Omental fat pad (tissue), 4 donors: Measurements from ENCODE around the gene ACSL1. TPM values are rescaled to one million over a fixed set of nuclear protein-coding genes. Genes with fewer than 3 reads are reported as not detected.

Source experiments
- ATAC-seq: fragments of 150-250 bp; one replicate; pipeline ENCODE4 v1.9.1; 2016; ENCODE audit warnings: mild to moderate bottlenecking, moderate library complexity; ENCODE audit not compliant: low FRiP score
- DNase-seq: peaks from one replicate; pipeline ENCODE4 v3.0.0-alpha.2; 2019; ENCODE audit warnings: low spot score
- total RNA-seq, 4 donors: library from RNA; depleted of rRNA; stranded (reverse); fragments of >200 nt; gene quantifications; one replicate each; pipeline ENCODE4 v1.1.0, GENCODE V29; 2016
- TF ChIP-seq, protein P1 (sequence below), 3 donors: fragments of 450-650 bp; IDR thresholded peaks; one replicate each; pipeline ENCODE4 v1.5.1; 2016 to 2017; ENCODE audit warnings: antibody characterized with exemption in 3 of 3, mild to moderate bottlenecking in 3 of 3, moderate library complexity in 2 of 3

The ACSL1 gene
- total RNA-seq, 4 donors from 2014 or later: 577 to 1,142 (median 917) TPM

DNA sequence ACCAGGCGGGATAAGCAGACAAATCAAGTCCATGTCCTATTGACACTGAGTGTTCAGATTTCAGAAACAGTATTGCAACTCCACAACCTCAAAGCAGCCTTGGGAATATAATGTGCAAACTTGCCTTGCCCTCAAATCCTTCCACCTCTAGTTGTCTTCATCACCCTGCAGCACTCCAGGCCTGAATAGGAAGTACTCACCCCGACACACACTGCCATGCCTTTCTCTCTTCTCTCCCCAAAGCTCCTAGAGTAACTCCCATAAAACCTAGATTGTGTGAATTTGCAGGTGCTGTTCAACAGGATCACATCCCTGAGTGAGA lies 19.6 kb downstream of the ACSL1 start:
- DNase-seq (no peak), ATAC-seq (no peak)
- TF ChIP-seq, protein P1, sequence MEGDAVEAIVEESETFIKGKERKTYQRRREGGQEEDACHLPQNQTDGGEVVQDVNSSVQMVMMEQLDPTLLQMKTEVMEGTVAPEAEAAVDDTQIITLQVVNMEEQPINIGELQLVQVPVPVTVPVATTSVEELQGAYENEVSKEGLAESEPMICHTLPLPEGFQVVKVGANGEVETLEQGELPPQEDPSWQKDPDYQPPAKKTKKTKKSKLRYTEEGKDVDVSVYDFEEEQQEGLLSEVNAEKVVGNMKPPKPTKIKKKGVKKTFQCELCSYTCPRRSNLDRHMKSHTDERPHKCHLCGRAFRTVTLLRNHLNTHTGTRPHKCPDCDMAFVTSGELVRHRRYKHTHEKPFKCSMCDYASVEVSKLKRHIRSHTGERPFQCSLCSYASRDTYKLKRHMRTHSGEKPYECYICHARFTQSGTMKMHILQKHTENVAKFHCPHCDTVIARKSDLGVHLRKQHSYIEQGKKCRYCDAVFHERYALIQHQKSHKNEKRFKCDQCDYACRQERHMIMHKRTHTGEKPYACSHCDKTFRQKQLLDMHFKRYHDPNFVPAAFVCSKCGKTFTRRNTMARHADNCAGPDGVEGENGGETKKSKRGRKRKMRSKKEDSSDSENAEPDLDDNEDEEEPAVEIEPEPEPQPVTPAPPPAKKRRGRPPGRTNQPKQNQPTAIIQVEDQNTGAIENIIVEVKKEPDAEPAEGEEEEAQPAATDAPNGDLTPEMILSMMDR (IDR thresholded peaks at IDR 0.05): no peak

DNA sequence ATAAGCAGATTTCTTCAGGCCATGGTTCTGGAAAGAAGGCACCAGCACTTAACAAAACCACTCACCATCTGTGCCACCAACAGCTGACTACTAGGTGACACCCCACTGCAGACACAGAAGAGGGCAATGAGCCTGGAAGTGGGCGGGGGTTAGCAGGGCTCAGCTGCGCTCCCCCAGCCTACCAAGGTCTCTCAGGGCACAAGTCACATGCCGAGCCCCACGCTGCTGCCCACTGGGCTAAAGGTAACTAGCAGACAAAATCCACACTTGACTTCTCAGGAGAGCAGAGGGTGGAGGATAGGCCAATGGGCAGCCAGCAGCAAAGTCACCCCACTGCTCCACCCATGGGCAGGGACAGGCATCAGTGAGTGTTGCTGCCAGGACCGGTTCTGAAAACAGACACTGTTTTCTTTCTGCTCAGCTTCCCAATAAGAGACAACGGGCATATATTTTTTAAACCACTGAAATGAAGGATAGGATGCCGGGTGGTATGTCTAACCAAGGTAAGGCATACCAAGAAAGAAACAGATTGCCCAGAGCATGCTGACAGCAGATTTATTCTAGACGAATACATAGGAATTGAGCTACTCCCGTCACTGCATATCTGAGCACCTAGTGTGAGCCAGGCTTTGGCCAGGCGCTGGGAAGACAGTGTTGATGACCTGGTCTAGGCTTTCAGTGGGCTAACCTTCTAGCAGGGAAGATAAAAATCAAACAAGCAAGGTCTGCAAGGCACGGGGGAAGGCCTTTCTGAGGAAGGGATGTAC lies 20.1 kb downstream of the ACSL1 start:
- no peak for DNase-seq
- ATAC-seq: no peak
- TF ChIP-seq, protein P1 (IDR thresholded peaks at IDR 0.05): no peak

DNA sequence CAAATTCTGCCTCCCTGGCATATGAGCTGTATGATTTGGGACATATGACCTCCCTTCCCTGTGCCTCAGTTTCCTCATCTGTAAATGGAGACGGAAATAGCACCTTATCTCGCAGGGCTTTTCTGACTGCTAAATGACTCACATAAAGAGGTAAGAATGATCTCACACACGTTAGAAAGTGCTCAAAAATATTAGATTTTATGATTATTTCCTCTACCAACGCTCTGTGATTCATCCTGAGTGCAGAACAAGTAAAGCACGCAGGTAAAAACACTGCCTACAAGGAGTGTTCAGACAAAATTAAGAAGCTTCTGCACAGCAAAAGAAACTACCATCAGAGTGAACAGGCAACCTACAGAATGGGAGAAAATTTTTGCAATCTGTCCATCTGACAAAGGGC lies 21.1 kb downstream of the ACSL1 start:
- TF ChIP-seq, protein P1 (IDR thresholded peaks at IDR 0.05): no peak
- DNase-seq: no peak
- ATAC-seq: no peak

DNA sequence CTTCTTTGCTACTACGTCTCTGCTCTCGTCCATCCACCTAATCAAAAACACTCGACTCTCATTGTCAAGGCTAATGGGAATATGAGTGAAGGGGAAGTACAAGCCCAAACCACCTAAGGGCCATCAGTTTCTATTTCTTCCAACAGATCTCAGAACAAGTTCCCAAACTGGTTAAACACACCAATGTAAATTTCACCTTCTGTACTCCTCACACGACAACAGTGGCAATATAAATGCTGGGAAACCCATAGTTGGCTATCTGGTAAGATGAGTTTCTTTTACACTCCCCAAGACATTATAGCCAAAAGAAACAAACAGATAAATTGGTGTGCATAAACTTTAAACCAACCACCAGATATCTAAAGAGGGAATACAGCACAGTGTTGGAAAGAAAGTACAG lies 21.9 kb downstream of the ACSL1 start:
- DNase-seq (no peak), ATAC-seq (no peak)
- TF ChIP-seq, protein P1 (IDR thresholded peaks at IDR 0.05): no peak

DNA sequence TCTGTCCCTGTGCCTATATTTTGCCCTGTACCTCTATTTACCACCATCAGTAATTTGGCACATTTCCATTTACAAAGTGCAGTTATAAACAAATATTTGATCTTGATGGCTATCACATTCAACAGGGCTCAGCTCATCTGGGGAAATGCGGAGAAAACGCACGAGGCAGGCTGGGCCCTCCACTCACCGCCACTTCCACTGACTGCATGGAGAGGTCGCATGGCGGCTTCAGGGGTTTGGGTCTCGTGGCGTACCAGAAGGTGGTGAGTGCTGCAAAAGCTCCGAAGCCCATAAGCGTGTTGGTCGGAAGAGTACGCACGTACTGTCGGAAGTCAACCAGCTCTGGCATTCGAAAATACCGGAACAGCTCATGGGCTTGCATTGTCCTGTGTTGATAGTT lies 22.6 kb downstream of the ACSL1 start:
- DNase-seq (no peak), ATAC-seq (no peak)
- TF ChIP-seq, protein P1 (IDR thresholded peaks at IDR 0.05): no peak

DNA sequence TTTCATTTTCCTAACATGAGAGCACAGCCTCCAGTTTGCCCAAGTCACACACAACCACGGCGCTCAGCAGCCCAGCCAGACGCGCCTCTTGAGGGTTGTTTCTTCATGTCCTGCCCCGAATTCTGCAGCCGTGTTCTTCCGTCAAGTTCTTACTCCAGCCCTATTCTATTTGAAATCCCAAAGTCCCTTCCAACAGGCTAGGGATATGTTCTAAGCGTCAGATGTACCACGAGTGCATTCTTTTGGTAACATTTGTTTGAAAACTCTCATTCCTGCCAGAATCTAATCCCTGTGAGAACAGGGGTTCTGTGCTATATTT lies 23.1 kb downstream of the ACSL1 start:
- ATAC-seq: no peak
- DNase-seq: no peak
- TF ChIP-seq, protein P1 (IDR thresholded peaks at IDR 0.05): no peak
